GM18951 (cell line): Measurements from ENCODE around the gene AMPH.

Experiments
- POLR2A ChIP-seq: IDR thresholded peaks from 4 replicates; pipeline ENCODE4 v1.6.1; 2011; ENCODE audit warnings: mild to moderate bottlenecking; ENCODE audit not compliant: insufficient read length, insufficient read depth; ENCODE audit errors: extremely low read depth
- in situ Hi-C: fragments of 300-500 bp; cut with MboI; formaldehyde crosslinking; loops from one replicate; pipeline ENCODE4 v1.12.0; 2022; ENCODE audit warnings: low sequenced_read_pairs, mixed read lengths, inconsistent platforms; ENCODE audit not compliant: unreplicated experiment

The AMPH gene

DNA sequence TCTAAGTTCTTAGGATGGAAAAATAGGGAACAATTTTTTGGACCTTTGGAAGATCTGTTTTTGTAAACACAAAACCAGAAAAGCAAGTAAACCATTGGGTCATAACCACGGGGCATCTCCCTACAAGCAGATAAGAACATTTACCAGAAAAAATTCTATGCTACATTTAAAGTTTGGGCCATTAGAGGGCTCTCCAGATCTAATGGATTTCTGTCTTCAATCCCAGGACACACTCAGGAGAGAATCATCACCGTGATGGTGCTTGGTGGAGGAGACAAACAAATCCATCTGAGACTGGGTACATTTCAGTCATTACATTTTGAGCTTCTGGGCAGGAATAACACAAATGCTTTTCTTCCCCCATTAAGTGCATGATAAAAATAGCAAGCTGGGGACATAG lies 179.3 kb downstream of the AMPH start:
- TF ChIP-seq POLR2A = no peak
- in situ Hi-C loops = no loop called here

- no peak for TF ChIP-seq POLR2A
- in situ Hi-C loops = loop anchor here (25.0 kb wide), 1 partner anchor 1064 kb away; no protein-coding TSS in a partner anchor
These were observed 182.5 kb downstream of the AMPH start for GRCh38 chr7:38448584-38449234.

GRCh38 chr7:38448054-38448453 lies 183.1 kb downstream of the AMPH start:
- in situ Hi-C loops = loop anchor here (25.0 kb wide), 1 partner anchor 1064 kb away; no protein-coding TSS in a partner anchor
- no peak for TF ChIP-seq POLR2A

- in situ Hi-C loops = loop anchor here (25.0 kb wide), 1 partner anchor 1073 kb away; no protein-coding TSS in a partner anchor
These were observed 192.2 kb downstream of the AMPH start for GRCh38 chr7:38438970-38439369.

DNA sequence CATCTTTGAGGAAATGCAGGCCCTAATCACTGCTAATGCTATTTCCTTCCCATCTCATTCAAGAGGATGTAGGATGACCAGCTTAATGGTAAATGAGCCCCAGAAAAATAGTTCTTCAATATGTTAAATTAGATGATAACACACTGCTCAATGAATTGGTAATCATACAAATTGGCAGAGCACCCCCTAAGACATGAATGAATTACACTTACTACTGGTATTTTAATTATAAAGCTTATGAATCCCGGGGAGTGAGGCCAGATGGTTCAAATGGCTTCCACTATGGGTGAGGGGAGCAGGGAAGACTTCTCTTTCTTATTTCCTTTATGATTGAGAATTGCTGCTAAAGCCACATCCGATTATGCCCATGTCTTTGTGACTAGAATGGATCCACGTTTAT lies 198.5 kb downstream of the AMPH start:
- in situ Hi-C loops = loop anchor here (25.0 kb wide), 1 partner anchor 1080 kb away; no protein-coding TSS in a partner anchor
- no peak for TF ChIP-seq POLR2A

More at GRCh38 chr7:38438970-38439369, 192.2 kb downstream of the AMPH start:
- no peak for TF ChIP-seq POLR2A

DNA sequence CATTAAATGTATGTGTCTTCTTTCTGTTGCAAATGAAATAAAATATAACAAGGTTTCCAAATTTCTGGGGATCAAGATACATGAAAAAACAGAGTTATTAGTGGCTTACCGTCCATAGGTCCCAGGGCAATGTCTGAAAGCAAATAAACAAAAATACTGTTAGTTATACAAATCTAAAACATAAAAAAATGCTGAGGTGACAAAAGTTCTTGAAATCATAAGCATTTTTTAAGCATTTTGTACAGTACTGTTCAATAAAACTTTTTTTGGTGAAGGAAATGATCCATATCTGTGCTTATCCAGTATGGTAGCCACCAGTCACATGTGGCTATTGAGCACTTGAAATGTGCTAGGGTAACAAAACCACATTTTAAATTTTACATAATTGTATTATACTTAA lies 199.1 kb downstream of the AMPH start:
- TF ChIP-seq POLR2A = no peak
- in situ Hi-C loops = loop anchor here (25.0 kb wide), 1 partner anchor 1080 kb away; no protein-coding TSS in a partner anchor

- in situ Hi-C loops = loop anchor here (25.0 kb wide), 1 partner anchor 1083 kb away; no protein-coding TSS in a partner anchor
- TF ChIP-seq POLR2A = no peak
These were observed 202.1 kb downstream of the AMPH start for GRCh38 chr7:38429057-38429456.

GRCh38 chr7:38428041-38428440 lies 203.1 kb downstream of the AMPH start:
- in situ Hi-C loops = loop anchor here (25.0 kb wide), 1 partner anchor 1084 kb away; no protein-coding TSS in a partner anchor
- TF ChIP-seq POLR2A = no peak

DNA sequence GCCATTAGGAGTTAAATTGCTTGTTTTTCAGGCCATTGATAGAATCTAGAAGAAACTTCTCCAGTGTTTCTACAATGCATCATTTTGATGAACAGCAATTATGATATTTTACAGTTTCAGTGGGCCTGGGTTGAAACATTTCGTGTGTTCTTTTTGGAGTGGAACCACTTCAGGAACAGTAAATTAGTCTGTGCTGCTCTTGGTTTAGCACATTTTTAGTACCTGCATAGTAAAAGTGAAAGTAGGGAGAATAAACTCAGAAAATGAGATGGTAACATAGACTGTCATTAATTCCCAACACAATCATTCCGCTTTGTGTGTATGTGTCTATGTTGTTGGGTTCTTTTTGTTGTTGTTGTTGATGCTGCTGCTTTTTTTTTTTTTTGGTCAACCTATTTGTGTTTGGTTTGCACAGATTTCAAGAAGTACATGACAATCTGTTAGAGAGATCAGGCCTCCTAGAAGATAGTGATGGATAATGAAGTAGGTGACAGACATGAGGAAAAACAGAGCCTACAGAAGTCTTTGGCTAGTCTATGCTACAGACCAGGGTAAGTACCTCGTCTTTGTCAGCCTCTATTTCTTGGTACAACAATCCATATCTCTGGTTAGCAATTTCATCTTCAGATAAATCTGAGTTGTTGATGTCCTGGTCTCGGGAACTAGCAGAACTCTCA lies 203.8 kb downstream of the AMPH start:
- in situ Hi-C loops = loop anchor here (25.0 kb wide), 1 partner anchor 1085 kb away; no protein-coding TSS in a partner anchor
- no peak for TF ChIP-seq POLR2A

DNA sequence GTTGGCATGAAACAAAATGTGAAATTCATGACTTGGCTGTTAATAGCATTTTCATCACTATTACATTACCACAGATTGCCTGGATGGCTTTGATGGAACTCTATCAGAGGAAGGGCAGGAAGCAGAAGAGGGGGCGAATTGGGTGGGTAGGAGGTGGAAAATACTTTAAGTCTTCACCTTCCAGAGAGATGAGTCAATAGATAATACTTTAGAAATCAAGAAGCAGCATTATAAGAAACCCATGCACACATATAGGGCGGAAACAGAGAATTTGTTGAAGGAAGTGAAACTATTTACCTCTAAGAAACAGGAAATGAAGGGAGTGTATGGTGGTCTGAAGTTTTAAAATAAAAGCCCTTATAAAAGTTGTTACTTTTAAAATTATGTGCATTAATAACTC lies 205.7 kb downstream of the AMPH start:
- in situ Hi-C loops = loop anchor here (25.0 kb wide), 1 partner anchor 1087 kb away; no protein-coding TSS in a partner anchor
- TF ChIP-seq POLR2A = no peak

DNA sequence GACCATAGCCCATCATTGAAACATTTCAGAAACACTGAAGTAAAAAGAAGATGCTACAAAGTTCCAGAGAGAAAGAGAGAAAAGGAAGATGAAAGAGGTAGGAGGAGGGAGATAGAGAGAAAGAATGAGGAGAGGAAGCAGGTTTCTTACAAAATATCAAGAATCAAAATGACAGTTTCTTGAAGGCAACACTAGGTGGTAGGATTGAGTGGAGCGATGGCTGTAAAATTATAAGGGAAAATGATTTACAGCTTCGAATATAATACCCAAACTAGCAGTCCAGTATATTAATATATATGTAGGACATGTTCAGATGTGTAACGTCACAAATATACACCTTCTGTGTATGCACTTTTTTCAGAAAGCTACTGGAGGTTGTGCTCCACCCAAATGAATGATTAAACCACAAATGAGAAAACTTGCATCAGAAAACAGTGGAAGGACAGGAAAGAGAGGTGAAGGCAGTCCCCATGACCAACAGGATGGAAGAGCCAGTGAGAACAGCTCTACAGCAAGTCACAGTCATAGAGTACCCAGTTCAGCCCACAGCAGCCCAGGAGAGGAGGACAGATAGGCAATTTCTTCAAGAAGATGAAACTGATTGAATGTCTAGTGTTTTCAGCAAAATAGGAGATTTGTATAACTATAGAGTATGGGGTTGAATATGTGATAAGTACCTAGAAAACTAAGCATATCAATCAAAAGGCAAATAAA lies 206.3 kb downstream of the AMPH start:
- TF ChIP-seq POLR2A = no peak

DNA sequence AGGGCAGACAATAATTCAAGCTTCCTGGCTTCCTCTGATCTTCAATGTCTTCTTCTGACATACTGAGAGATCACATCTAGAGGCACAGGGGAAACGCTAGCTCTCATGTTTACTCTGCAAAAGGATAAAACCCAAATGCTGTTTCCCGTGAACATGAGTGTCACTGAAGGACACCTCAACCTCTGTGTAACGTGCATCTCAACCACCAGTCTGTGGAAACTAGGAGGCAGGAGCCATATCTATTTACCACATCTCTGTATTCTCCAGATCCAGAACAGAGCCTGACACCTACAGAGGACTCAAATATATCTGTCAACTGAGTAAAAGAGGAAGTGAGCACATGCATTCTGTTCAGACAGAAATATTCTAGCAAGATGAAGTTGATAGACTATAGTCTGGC lies 217.4 kb downstream of the AMPH start:
- in situ Hi-C loops = loop anchor here (25.0 kb wide), 1 partner anchor 249 kb away; no protein-coding TSS in a partner anchor
- TF ChIP-seq POLR2A = no peak

More for the DNA sequence above, 206.3 kb downstream of the AMPH start:
- in situ Hi-C loops = loop anchor here (25.0 kb wide), 2 partner anchors 237 to 1087 kb away; no protein-coding TSS in a partner anchor

GRCh38 chr7:38411404-38411803 lies 219.8 kb downstream of the AMPH start:
- no peak for TF ChIP-seq POLR2A
- in situ Hi-C loops = loop anchor here (25.0 kb wide), 1 partner anchor 251 kb away; no protein-coding TSS in a partner anchor
